CD4-positive, alpha-beta T cell treated with Interleukin-15 for 1 hour (primary cell): ENCODE results near the gene UCN2.
A peak's percentile ranks its signal among the peaks of the same experiment; 100 is the strongest.

Experiments used
- DNase-seq: peaks from one replicate; pipeline ENCODE4 v3.0.0-alpha.2; 2020

Gene UCN2

DNA sequence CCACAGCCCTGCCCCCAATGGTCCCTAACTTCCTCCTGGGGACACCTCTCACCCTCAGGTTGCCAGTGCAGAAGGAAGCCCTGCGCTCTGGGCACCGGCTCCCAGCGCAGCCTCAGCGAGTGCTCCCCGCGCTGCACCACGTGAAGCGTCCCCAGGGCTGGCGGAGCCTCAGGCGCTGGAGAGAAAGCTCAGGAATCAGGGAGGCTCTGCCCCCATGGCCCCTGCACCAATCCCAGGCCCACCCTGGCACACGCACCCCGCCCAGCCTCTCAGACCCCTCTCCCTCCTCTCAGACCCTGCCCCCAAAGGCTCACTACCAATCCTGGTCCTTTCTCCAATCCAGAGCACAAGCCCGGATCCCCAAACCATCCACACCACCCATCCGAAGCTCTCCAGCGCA, 24.6 kb upstream of the UCN2 start:
- DNase-seq = no peak

DNA sequence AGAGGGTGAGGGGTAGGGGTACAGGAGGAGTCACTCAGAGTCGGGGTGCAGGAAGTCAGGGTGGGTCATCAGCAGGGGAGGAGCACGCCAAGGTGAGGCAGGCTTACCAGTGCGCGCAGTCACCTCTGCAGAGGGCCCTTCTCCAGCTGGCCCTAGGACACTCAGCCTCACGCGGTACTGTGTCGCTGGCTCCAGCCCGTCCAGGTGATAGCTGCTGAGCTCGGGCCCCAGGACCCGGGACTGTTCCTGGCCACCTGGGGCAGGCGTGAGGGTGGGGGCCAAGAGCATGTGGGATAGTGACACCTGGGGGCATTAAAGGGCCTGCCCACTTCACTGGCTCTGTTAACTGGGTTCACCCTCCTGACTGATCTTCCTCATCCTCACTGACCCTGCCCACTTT, 24.1 kb upstream of the UCN2 start:
- no peak for DNase-seq

DNA sequence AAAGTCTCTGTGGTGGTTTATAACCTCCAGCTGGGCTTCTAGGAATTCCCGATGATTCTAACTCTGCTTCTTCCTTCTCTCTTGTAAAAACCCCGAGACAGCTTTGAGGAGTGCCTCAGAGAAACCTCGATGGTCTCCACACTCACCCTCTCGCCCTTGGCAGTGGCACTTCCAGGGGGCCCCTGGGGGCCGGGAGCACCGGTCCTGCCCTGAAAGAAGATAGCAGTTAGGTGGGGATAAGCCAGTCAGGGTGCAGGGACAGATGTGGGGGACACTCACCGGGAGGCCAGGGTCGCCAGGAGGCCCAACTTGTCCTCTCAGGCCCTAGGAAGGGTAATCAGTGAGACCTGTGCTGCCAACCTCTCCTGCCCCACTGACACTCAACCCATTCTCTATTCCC, 21.8 kb upstream of the UCN2 start:
- DNase-seq = no peak

DNA sequence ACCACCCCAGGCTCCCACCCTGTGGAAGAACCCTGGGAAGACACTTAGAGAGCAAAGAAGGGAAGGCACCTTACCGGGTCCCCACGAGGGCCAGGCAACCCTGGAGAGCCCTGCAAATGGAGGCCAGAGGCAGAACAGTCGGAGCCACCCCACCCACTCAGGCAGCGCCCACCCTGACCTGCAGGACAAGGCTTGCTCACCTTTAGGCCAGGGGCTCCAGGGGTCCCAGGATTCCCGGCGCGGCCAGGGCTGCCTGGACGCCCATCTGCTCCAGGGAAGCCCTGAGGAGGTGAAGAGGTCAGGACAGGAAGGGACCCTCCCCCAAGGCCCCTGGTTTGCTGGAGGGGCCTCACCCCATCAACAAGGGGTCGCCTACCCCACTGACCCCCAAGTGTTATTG, 21.3 kb upstream of the UCN2 start:
- DNase-seq = no peak

DNA sequence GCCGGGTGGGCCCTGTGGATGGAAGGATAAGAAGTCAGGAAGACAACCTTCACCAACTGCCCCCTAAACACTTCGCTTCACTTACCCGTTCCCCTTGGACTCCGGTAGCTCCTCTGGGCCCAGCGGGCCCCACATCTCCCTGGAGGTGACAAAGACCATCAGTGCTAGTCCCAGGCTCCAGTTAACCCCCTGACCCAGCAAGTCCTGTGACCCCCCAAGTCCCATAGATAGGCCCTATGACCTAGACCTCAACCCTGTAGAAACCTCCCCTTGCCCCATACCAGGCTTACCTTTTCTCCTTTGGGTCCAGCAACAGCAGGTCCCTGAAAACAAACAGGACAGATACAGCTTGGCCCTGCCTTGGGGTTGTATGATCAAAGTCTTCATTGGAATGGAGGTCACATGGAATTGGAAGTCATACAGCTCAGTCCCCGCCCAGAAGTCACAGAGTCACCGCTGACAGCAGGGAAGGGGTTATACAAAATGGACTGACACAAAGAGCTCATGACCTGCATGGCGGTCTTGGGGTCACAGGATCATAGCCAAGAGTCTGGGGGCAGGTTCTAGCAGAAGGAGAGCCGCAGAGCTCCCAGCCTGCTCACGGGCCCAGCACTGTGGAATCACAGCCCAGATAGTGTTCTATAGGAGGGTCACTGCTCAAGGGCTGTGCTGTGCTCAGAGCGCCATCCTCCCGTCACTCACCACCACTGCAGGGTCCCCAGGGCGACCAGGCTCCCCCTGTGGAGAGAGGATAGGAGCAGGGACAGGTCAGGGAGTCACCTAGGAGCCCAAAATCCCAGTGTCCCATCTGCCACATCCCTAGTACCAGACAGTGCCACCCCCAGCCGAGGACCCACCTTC, 18.3 kb upstream of the UCN2 start:
- DNase-seq = no peak

DNA sequence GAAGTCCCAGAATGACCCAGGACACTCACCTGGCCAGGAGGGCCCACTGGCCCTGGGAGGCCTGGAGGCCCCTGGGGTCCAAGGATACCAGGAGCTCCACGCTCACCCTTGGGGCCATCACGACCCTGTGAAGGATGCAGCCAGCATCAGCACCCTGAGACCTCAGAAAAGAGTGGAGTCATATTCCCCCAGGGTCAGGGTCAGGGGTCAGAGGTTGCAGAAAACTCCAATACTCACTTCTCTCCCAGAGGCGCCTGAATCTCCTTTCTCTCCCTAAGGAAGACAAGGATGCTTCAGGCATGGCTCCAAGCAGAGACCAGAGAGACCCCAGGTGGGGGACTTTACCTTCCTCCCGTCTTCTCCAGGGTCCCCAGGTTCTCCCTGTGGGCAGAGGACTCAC, 13.1 kb upstream of the UCN2 start:
- no peak for DNase-seq

DNA sequence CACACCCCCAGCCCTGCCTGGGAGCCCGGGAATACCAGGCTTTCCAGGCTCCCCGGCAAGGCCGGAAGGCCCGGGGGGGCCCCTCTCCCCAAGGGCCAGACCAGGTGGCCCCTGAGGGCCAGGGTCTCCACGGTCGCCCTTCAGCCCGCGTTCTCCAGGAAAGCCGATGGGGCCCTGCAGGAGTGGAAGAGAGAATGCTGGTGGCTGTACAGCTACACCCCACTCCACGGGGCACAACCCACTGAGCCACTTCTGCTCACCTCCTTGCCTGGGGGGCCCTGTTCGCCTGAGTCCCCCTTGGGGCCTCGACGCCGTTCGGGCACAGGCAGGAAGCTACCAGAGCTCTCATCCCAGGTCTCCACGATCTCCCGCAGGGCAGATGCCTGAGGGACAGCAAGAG, 11.8 kb upstream of the UCN2 start:
- DNase-seq = no peak

DNA sequence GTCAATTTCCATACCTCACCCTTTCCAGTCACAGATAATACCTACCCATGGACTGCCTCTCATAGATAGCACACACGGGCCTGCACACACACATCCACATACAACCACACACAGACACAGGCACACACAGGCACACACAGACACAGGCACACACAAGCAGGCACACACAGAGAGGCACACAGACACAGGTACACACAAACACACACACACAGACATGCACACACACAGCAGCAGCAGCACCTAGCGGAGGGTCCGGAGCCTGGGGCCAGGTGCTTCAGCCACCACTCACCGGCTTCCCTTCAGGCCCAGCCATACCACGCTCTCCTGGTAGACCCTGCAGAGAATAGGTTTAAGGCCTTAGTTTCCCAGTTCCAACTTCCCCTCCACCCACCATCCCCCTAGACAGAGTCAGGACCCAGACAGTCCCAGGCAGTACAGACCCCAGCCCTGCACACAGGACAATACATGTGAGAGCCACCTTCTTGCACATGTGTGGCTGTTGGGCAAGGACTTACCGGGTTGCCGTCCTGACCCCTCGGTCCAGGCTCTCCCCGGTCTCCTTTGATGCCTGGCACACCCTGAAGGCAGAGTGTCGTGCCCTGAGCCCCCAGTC, 10.5 kb upstream of the UCN2 start:
- DNase-seq = no peak

DNA sequence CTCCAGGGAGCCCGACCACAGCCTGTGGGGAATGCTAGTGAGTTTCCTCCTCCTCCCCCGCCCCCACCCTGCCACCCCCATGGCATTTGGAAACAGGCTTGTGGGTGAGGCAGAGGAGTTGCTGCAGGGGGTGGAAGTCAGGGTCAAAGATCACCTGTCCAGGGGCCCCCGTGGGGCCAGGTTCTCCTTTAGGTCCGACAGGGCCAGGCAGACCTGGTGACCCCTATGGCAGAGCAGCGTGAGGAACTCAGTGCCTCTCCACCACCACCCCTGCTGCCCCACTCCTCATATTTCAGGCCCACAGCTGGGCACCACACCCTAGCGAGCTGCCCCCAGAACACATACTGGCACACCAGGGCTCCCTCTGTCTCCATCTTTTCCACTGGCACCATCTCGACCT, 8.9 kb upstream of the UCN2 start:
- no peak for DNase-seq

DNA sequence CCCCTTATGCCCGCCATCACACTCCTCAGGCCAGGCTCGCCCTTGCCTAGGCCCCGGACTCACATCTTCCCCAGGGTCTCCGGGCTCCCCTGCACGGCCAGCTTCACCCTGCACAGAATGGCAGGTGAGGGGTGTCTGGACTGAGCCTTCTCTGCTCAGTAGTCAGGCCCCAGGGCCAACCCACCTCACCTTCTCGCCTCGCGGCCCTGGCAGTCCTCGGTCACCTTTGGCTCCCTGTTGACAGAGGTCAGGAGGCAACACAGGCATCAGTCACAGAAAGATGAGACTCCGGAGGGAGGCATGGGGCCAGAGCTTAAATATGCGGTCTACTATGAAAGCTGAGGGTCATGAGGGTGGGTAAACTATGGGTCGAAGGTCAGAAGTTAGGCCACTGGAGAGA, 8.4 kb upstream of the UCN2 start:
- DNase-seq = no peak

DNA sequence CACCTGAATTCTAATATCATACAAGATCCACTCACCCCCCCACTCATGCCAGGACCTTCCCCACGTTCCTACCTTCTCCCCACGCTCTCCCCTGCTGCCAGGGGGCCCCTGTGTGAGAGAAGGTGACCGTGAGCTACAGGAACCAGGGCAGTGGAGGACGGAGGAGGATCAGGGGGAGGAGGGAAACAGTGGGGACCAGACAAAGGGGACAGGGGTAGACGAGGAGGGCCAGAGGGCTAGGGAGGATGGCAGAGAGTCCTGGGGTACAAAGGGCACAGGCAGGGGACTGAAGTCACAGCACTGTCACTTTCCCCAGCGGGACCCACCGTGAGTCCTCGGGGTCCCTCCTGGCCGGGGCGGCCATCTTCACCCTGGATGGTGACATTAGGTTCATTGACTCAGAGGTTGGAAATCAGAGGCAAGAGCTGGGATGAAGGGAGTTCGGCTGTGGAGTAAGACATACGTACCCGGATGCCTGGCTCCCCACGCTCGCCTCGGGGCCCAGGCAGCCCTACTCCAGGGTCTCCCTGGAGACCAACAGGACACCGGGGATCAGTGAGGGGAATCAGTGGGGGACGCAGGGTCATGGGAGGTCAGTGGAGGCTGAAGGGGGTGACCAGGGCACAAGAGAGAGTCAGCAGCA, 6.3 kb upstream of the UCN2 start:
- no peak for DNase-seq

DNA sequence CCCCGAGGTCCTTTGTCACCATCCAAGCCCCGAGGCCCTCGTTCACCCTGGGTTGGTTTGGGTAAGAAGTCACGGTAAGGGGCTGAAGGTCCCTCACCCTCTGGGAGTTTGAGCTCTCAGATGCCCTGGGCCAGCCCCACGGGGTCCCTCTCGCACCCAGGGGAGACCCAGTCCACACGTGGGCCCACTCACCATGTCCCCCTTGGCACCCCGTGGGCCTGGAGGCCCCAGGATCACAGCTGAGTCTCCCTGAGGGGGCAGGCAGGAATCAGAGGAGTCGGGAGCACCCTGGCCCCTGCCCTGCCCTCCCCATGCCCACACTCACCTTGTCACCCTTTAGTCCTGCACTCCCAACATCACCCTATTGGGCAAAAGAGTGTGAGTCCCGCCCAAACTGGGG, 5.8 kb upstream of the UCN2 start:
- no peak for DNase-seq

DNA sequence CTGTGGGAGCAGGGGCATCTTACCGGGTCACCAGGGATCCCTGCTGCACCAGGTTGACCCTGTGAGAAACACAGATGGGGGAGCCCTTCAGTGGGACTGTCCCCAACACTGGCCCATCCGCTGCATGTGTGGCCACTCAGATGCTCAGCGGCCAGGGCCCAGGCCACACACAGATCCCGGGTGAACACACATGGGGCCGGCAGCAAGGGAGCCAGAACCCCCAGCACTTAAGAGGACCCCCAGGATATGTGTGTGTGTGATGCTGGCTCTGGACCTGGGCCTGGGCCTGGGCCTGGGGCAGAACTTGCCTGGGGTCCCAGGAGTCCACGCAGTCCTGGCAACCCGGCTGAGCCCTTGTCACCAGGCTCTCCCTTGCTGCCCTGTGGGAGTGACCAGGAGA, 4.9 kb upstream of the UCN2 start:
- no peak for DNase-seq

DNA sequence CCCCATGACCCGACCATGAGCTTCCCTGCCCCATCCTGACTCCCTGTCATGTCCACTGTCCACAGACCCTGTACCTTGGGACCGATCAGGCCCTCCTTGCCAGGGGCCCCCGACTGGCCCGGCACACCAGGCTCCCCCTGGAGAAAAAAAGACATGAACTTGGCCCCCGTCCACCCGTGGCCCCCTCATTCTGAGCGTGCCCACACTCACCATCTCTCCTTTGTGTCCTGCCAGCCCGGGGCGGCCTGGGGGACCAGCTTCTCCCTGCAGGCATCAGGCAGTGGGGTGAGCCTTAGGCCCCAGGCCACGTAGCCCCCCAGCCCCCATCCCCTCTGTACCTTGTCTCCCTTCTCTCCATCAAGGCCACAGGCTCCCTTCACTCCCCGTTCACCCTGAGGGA, 3.9 kb upstream of the UCN2 start:
- DNase-seq = no peak

DNA sequence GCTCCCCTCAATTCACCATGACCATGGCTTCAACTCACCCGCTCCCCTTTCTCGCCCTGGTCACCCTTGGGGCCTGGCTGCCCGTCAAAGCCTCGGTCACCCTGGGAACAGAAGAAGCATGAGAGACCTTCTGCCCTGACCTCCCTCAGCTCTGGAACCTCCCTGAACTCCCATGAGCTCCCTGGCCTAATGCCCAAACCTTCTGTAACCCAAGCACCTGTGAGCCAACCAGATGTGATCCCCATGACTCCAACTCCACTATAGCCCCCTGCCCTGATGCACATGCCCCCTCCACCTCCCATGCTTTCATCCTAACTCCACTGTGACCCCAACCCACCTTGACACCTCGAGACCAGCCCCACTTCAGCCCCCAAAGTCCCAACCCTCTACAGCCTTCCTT, 3.5 kb upstream of the UCN2 start:
- DNase-seq = no peak

DNA sequence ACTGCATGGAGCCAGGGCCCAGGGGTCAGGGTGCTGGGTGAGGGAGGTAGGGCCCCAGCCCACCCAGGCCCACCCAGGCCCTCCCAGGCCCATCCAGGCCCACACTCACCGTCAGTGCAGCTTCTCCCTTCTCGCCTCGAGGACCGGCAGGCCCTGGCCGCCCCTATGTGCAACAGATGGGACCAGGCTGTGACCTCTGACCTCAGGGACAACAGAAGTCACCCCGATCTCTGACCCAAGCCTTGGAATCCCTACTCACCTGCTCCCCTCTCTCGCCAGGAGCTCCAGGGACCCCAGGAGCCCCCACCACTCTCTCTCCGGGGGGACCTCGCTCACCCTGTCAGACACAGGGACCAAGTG, 2.8 kb upstream of the UCN2 start:
- DNase-seq = no peak

DNA sequence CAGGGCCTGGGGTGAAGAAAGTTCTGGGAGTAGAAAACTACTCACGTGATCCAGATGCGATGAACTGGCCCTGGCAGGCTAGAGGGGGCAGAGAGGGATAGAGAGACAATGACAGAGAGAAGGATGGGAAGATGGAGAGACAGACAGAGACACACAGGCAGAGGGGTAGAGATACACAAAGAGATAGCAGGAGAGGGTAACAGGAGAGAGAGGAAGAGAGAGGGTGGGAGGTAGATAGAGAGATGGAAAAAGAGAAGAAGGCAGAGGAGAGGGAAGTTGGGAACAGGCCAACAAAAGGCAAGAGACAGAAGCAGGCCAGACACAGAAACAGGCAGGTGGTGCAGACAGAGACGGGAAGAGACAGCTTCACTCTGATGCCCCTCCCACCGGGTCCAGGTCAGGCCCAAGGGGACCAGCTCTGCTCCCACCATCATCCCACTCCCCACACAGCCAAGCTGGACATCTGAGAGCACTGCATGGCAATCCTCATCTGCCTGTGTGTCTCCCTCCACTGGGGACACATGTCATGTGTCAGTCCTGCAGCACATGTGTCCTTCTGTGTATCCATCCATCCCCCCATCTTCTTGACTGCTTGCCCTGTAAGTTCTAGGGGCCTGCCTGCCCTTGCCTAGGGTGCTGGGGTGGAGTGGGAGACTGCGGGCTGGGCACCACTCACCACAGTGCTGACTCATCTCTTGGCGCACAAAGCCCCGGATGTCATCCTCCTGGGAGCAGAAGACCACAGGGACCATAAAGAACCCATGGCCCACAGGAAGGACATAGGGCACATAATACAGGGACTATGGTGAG, 2.2 kb upstream of the UCN2 start:
- DNase-seq = peak; percentile 48

DNA sequence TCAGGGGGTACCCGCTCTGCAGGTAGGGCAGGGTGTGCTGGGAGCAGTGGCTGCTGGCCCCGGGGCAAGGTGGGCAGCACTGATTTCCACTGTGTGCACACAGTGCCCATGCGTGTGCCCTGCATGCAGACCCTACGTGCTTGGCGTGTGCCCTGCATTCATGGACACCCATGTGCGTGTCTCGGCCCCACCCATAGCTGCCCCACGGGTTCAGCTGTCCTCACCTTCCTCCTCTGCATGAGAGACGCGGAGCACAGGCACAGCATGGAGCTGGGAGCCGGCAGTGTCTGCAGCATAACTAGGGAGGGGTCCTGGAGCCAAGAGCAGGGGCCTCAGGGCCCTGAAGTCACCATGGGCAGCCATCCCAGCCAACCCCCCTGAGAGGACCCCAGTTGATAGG, 1.6 kb upstream of the UCN2 start:
- no peak for DNase-seq

DNA sequence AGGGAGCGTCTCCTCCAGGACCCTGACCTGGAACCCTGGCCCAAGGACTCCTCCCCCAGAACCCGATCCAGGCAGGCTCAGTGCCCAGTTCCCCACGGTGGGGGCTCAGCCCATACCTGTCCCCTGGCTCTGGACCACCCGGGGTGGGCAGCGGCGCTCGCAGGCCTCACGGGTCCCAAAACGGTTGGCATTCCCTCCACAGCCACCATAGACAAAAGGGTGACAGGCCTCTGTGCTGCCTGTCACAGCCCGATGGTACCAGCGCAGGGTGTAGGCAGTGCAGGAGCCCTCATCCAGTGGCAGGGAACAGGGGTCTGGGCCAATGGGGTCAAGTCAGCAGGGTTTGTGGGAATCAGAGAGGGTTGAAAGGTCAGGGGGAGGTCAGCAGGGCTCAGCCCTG, 1.1 kb upstream of the UCN2 start:
- no peak for DNase-seq

DNA sequence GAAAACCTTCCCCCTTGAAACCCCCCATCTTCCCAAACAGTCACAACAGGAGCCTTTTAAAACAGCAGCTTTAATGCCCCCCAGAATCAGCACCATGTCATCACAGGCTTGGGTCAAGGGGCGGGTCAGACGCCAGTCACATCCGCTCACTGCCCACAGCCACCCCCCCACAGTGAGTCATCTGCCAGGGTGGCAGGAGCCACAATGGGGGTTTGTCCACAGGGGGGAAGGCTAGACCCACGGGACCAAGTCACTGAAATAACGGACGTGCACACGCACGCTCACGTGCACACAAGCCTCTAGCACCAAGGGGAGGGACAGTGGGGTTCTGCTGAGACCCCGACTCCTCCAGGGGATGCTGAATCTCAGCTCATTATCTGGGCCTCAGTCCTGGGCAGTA, 441 bp upstream of the UCN2 start:
- DNase-seq = peak; percentile 86

DNA sequence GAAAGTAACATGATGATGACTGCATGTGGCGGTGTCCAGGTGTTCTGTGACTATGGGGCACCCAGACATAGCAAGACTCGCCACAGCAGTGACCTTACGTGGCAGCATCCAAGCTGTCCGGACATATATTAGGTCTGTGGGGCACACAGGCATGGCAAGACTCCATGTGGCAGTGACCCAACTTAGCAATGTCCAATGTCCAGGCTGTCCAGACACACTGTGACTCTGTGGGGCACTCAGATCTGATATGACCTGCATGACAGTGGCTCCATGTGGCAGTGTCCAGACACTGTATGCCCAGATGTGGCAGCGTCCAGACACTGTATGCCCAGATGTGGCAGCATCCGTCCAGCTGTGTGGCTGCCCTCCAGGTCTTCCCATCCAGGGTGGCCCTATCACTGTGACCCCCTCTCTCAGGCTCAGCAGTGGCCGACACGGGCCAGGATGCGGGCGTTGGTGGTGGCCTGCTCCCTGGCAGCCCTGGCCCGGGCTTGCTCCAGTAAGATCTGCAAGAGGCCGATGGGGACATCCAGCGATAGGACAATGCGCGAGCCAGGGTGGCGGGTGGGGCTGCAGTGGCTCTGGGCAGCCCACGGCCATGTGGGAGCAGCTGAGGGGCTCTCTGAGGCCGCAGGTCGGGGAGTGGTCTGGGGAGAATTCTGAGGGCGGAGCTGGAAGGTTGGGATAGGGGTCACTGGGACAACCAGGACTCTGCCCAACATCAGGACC, 1.1 kb downstream of the UCN2 start:
- DNase-seq = no peak

DNA sequence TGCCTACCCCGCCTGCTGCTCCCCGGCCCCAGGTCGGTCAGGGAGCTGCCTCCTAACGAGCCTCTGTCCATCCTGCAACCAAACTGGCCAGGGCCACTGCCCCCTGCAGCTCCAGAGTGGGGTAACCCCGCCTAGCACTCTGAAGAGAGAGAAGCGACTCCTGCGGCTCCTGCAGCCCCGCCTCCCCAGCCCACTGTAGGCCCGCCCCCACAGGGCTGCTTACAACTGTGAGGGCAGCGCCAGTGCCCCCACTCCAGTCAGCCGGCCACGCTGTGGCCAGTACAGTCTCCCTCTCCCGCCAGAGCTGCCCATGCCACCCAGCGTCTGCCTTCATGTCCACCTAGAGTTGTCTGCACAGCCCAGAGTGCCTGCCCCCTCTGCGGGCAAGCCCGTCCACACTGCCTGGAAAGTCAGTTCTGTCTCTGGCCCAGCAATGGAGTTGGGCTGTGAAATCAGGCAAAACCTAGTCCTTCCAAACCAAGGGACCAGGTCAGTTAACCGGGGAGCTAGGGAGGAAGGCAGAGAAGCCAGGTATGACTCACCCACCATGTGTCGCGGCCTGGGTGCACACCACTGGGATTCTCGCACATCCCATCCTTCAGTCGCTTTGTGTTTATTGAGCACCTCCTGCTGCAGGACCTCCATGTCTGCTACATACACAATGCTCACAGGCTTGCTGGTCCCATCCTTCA, 2.4 kb downstream of the UCN2 start:
- peak; percentile 41 for DNase-seq
